ENCODE results near the gene GNG13. TPM values are rescaled to one million over a fixed set of nuclear protein-coding genes. Genes with fewer than 3 reads are reported as not detected.
A peak's percentile ranks its signal among the peaks of the same experiment; 100 is the strongest.

The GNG13 gene
- total and polyA plus RNA-seq, 9 of the 15 experiments (the other 6 are each of a cell fraction or from before 2014, with no cell fraction given): not detected

DNA sequence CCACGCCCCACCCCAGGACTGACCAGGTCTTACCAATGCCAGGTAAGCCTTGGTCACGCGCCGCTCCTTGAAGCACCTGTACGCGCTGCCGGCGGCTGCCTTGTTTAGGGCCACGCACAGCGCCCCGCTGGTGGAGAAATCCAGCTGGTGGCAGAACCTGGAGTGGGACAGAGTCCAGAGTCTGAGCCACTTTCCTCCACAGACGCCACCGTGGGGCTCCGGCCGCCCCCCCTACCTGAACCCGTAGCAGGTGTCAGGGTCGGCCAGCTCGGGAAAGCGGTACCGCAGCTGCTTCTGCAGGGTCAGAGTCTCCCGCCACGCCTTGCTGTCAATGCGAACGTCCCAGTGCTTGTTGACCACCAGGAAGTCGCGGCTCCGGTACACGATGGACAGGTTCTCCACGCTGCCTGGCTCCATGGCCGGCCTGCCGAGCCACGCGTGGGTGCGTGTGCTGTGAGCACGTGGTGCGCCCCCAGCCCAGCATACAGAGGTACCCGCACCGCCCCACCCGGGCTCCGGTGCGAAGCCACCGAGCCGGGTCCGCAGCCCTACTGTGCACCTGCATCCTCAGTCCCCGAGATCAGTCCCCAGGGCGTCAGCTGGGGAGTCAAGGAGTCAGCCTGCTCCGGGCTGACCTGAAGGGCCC is 13.1 kb downstream of the GNG13 start (continued):
- TF ChIP-seq, protein P1, sequence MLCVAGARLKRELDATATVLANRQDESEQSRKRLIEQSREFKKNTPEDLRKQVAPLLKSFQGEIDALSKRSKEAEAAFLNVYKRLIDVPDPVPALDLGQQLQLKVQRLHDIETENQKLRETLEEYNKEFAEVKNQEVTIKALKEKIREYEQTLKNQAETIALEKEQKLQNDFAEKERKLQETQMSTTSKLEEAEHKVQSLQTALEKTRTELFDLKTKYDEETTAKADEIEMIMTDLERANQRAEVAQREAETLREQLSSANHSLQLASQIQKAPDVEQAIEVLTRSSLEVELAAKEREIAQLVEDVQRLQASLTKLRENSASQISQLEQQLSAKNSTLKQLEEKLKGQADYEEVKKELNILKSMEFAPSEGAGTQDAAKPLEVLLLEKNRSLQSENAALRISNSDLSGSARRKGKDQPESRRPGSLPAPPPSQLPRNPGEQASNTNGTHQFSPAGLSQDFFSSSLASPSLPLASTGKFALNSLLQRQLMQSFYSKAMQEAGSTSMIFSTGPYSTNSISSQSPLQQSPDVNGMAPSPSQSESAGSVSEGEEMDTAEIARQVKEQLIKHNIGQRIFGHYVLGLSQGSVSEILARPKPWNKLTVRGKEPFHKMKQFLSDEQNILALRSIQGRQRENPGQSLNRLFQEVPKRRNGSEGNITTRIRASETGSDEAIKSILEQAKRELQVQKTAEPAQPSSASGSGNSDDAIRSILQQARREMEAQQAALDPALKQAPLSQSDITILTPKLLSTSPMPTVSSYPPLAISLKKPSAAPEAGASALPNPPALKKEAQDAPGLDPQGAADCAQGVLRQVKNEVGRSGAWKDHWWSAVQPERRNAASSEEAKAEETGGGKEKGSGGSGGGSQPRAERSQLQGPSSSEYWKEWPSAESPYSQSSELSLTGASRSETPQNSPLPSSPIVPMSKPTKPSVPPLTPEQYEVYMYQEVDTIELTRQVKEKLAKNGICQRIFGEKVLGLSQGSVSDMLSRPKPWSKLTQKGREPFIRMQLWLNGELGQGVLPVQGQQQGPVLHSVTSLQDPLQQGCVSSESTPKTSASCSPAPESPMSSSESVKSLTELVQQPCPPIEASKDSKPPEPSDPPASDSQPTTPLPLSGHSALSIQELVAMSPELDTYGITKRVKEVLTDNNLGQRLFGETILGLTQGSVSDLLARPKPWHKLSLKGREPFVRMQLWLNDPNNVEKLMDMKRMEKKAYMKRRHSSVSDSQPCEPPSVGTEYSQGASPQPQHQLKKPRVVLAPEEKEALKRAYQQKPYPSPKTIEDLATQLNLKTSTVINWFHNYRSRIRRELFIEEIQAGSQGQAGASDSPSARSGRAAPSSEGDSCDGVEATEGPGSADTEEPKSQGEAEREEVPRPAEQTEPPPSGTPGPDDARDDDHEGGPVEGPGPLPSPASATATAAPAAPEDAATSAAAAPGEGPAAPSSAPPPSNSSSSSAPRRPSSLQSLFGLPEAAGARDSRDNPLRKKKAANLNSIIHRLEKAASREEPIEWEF (CRISPR knock-in tag; IDR thresholded peaks at IDR 0.05): no peak
- TF ChIP-seq NCOA1 (IDR thresholded peaks at IDR 0.05; ENCODE audit: low read depth) (no peak), HDAC6 (IDR thresholded peaks at IDR 0.05; ENCODE audit: low read depth, low read length) (no peak), SIN3A (IDR thresholded peaks at IDR 0.05; ENCODE audit: borderline replicate concordance in 2 of 2, control insufficient read depth in 1 of 2, low read depth in 2 of 2, low read length in 2 of 2) (0 out of 4 replicates have a peak, but pooled peaks of 1 of the 2 experiments have one; percentile 35), NR3C1 (CRISPR knock-in tag; IDR thresholded peaks at IDR 0.05) (no peak), STAT6 (CRISPR knock-in tag; IDR thresholded peaks at IDR 0.05) (0 out of 2 replicates have a peak, but pooled peaks have one; percentile 7), TSC22D4 (tag; IDR thresholded peaks at IDR 0.05) (no peak), ZNF740 (CRISPR knock-in tag; IDR thresholded peaks at IDR 0.05) (no peak), ZNF740 (tag; IDR thresholded peaks at IDR 0.05) (no peak), POLR2AphosphoS5 (IDR thresholded peaks at IDR 0.05; ENCODE audit: control insufficient read depth, insufficient read depth, low read depth, low read length) (no peak), ILF3 (IDR thresholded peaks at IDR 0.05; ENCODE audit: borderline replicate concordance) (no peak)
- TF ChIP-seq, protein P2, sequence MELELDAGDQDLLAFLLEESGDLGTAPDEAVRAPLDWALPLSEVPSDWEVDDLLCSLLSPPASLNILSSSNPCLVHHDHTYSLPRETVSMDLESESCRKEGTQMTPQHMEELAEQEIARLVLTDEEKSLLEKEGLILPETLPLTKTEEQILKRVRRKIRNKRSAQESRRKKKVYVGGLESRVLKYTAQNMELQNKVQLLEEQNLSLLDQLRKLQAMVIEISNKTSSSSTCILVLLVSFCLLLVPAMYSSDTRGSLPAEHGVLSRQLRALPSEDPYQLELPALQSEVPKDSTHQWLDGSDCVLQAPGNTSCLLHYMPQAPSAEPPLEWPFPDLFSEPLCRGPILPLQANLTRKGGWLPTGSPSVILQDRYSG (tag; conservative IDR thresholded peaks at IDR 0.05; ENCODE audit: low read depth): no peak
- TF ChIP-seq, protein P3, sequence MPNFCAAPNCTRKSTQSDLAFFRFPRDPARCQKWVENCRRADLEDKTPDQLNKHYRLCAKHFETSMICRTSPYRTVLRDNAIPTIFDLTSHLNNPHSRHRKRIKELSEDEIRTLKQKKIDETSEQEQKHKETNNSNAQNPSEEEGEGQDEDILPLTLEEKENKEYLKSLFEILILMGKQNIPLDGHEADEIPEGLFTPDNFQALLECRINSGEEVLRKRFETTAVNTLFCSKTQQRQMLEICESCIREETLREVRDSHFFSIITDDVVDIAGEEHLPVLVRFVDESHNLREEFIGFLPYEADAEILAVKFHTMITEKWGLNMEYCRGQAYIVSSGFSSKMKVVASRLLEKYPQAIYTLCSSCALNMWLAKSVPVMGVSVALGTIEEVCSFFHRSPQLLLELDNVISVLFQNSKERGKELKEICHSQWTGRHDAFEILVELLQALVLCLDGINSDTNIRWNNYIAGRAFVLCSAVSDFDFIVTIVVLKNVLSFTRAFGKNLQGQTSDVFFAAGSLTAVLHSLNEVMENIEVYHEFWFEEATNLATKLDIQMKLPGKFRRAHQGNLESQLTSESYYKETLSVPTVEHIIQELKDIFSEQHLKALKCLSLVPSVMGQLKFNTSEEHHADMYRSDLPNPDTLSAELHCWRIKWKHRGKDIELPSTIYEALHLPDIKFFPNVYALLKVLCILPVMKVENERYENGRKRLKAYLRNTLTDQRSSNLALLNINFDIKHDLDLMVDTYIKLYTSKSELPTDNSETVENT (CRISPR knock-in tag; IDR thresholded peaks at IDR 0.05): peak; percentile 36; the same call in 1 of the 2 replicates

Measured in K562 (cell line).